Measurements from ENCODE around the gene RBBP8.

DNA sequence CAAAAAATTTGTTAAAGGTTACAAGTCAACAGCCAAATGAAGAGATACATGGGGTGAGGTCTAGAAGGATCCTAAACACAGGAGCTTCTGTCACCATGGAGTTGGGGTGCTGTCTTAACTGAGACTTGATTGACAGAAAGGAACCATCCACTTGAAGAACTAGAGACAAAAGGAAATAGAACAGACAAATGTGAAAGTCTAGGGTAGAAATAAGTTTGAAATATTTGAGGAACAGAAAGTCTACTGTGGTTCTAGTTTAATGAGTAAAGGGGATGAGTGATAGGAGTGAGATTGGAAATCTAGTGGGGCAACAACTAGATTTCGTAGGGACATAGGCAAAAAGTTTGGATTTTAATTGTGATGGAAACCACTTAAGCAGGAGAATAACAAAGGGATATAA lies 18.7 kb downstream of the RBBP8 start:
- TF ChIP-seq, protein P1, sequence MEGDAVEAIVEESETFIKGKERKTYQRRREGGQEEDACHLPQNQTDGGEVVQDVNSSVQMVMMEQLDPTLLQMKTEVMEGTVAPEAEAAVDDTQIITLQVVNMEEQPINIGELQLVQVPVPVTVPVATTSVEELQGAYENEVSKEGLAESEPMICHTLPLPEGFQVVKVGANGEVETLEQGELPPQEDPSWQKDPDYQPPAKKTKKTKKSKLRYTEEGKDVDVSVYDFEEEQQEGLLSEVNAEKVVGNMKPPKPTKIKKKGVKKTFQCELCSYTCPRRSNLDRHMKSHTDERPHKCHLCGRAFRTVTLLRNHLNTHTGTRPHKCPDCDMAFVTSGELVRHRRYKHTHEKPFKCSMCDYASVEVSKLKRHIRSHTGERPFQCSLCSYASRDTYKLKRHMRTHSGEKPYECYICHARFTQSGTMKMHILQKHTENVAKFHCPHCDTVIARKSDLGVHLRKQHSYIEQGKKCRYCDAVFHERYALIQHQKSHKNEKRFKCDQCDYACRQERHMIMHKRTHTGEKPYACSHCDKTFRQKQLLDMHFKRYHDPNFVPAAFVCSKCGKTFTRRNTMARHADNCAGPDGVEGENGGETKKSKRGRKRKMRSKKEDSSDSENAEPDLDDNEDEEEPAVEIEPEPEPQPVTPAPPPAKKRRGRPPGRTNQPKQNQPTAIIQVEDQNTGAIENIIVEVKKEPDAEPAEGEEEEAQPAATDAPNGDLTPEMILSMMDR (IDR thresholded peaks at IDR 0.05; ENCODE audit: poor library complexity, severe bottlenecking), result no peak
- TF ChIP-seq EP300 (conservative IDR thresholded peaks at IDR 0.05; ENCODE audit: poor library complexity, severe bottlenecking) (no peak), TAF1 (IDR thresholded peaks at IDR 0.05; ENCODE audit: low read depth) (no peak), POLR2AphosphoS5 (IDR thresholded peaks at IDR 0.05) (no peak), SMC3 (conservative IDR thresholded peaks at IDR 0.05; ENCODE audit: poor library complexity) (no peak), EZH2 (IDR thresholded peaks at IDR 0.05; ENCODE audit: borderline replicate concordance, insufficient read depth, low read length, poor library complexity, severe bottlenecking) (no peak)
- TF ChIP-seq, protein P2, sequence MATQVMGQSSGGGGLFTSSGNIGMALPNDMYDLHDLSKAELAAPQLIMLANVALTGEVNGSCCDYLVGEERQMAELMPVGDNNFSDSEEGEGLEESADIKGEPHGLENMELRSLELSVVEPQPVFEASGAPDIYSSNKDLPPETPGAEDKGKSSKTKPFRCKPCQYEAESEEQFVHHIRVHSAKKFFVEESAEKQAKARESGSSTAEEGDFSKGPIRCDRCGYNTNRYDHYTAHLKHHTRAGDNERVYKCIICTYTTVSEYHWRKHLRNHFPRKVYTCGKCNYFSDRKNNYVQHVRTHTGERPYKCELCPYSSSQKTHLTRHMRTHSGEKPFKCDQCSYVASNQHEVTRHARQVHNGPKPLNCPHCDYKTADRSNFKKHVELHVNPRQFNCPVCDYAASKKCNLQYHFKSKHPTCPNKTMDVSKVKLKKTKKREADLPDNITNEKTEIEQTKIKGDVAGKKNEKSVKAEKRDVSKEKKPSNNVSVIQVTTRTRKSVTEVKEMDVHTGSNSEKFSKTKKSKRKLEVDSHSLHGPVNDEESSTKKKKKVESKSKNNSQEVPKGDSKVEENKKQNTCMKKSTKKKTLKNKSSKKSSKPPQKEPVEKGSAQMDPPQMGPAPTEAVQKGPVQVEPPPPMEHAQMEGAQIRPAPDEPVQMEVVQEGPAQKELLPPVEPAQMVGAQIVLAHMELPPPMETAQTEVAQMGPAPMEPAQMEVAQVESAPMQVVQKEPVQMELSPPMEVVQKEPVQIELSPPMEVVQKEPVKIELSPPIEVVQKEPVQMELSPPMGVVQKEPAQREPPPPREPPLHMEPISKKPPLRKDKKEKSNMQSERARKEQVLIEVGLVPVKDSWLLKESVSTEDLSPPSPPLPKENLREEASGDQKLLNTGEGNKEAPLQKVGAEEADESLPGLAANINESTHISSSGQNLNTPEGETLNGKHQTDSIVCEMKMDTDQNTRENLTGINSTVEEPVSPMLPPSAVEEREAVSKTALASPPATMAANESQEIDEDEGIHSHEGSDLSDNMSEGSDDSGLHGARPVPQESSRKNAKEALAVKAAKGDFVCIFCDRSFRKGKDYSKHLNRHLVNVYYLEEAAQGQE (IDR thresholded peaks at IDR 0.05; ENCODE audit: borderline replicate concordance), result no peak
